ENCODE measurements around the gene HASPIN. TPM values are rescaled to one million over a fixed set of nuclear protein-coding genes. Genes with fewer than 3 reads are reported as not detected.
A peak's percentile ranks its signal among the peaks of the same experiment; 100 is the strongest.

The HASPIN gene
- total and polyA plus RNA-seq, 8 donors, result 1.9 to 4.5 (median 2.6) TPM

DNA sequence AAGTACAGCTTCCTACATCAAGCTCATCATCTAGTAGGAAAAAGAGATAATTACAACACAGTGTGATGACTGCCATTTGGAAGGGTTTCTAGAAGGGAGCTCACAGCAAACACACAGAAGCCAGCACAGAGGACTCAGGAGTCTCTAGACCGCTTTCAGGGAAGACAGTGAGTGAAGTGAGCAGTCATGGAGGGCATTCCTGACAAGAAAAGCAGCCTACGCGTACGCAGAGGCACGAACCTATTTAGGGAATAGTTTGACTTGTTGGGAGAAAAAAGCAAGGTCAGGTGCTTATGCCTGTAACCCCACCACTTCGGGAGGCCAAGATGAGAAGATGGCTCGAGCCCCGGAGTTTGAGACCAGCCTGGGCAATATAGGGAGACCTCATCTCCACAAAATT, 8.4 kb upstream of the HASPIN start:
- Histone ChIP-seq H3K9me3 (no peaks in the 10 kb centered on the region), H3K4me1 (peaks cover 4 to 38% of the 10 kb centered on the region in 2 donors), H3K4me3 (no peak overlapping the region), H3K27ac (no peak overlapping the region), H3K36me3 (peaks cover 0 to 67% of the 10 kb centered on the region in 2 donors), H3K27me3 (no peaks in the 10 kb centered on the region)
- TF ChIP-seq, protein P1, sequence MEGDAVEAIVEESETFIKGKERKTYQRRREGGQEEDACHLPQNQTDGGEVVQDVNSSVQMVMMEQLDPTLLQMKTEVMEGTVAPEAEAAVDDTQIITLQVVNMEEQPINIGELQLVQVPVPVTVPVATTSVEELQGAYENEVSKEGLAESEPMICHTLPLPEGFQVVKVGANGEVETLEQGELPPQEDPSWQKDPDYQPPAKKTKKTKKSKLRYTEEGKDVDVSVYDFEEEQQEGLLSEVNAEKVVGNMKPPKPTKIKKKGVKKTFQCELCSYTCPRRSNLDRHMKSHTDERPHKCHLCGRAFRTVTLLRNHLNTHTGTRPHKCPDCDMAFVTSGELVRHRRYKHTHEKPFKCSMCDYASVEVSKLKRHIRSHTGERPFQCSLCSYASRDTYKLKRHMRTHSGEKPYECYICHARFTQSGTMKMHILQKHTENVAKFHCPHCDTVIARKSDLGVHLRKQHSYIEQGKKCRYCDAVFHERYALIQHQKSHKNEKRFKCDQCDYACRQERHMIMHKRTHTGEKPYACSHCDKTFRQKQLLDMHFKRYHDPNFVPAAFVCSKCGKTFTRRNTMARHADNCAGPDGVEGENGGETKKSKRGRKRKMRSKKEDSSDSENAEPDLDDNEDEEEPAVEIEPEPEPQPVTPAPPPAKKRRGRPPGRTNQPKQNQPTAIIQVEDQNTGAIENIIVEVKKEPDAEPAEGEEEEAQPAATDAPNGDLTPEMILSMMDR (IDR thresholded peaks at IDR 0.05), result no peak
- DNase-seq, result no peak
- ATAC-seq, result no peak
- intact Hi-C loops (cut with DNase I), result no loop called here

- ATAC-seq, result no peak
- TF ChIP-seq, protein P1 (IDR thresholded peaks at IDR 0.05), result no peak
- Histone ChIP-seq H3K27ac (no peak overlapping the region), H3K4me3 (no peak overlapping the region), H3K36me3 (peaks cover 0 to 57% of the 10 kb centered on the region in 2 donors), H3K4me1 (peaks cover 11 to 51% of the 10 kb centered on the region in 2 donors), H3K9me3 (no peaks in the 10 kb centered on the region), H3K27me3 (no peaks in the 10 kb centered on the region)
- intact Hi-C loops (cut with DNase I), result no loop called here
- no peak for DNase-seq
These were observed 5.5 kb upstream of the HASPIN start for GRCh38 chr17:3718201-3718600.

DNA sequence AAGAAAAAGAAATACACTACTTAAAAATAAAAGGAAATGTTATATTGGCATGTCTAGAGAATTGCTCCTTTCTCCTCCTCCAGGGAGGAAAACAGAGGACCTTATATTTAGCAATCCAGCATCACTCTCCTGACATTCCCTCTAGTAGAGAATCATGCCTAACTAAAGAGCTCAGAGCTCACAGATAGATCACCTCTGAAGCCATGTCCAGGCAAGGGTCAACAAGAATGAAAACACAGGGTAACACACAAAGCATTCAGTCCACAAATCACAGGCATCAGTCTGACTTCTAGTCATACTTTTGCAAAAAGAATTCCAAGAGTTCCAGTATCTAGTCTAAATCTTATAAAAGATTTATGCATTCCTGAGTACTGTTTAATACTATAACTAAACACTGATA, 4.4 kb upstream of the HASPIN start:
- no peak for ATAC-seq
- Histone ChIP-seq H3K36me3 (peaks cover 0 to 50% of the 10 kb centered on the region in 2 donors), H3K4me1 (peaks cover 12 to 54% of the 10 kb centered on the region in 2 donors), H3K27me3 (no peaks in the 10 kb centered on the region), H3K4me3 (no peak overlapping the region), H3K27ac (peak overlapping the region in 1 of 2 donors; percentile 68), H3K9me3 (no peaks in the 10 kb centered on the region)
- intact Hi-C loops (cut with DNase I), result no loop called here
- no peak for DNase-seq
- TF ChIP-seq, protein P1 (IDR thresholded peaks at IDR 0.05), result no peak

DNA sequence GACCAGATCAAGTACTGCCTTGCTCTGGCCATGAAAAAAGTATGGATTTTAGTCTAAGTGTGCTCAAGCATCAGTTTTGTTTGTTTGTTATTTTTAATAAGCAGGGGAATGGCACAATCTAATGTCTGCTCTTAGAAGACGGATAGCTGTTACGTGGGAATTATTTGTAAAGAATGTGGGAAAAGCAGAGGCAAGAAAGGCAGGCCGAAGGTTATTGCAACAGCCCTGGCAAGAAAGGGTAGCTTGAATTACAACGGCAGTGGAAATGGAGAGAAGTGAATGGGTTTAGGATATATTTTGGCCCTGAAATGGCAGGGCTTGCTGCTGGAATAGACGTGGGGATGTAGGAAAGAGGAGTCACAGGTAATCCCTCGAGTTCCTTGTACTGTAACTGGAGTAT, 987 bp upstream of the HASPIN start:
- ATAC-seq, result no peak
- intact Hi-C loops (cut with DNase I), result no loop called here
- H3K4me1 ChIP-seq, result peaks cover 16 to 66% of the 10 kb centered on the region in 2 donors

GRCh38 chr17:3723188-3723555, 531 bp upstream of the HASPIN start:
- no peak for DNase-seq
- Histone ChIP-seq H3K36me3 (peaks cover 0 to 11% of the 10 kb centered on the region in 2 donors), H3K27ac (peak overlapping the region; percentile 88 to 90), H3K4me3 (peak overlapping the region; percentile 83 to 95), H3K27me3 (no peaks in the 10 kb centered on the region), H3K4me1 (peaks cover 16 to 62% of the 10 kb centered on the region in 2 donors), H3K9me3 (no peaks in the 10 kb centered on the region)
- TF ChIP-seq, protein P1 (IDR thresholded peaks at IDR 0.05), result peak; percentile 20 to 39
- intact Hi-C loops (cut with DNase I), result no loop called here
- peak; percentile 23 for ATAC-seq

More for the DNA sequence above, 987 bp upstream of the HASPIN start:
- Histone ChIP-seq H3K9me3 (no peaks in the 10 kb centered on the region), H3K27me3 (no peaks in the 10 kb centered on the region), H3K36me3 (peaks cover 0 to 15% of the 10 kb centered on the region in 2 donors), H3K27ac (peak overlapping the region; percentile 88 to 90), H3K4me3 (peak overlapping the region; percentile 83 to 95)
- no peak for DNase-seq
- TF ChIP-seq, protein P1 (IDR thresholded peaks at IDR 0.05), result no peak
